ENCODE measurements around the gene PARD3. TPM values are rescaled to one million over a fixed set of nuclear protein-coding genes. Genes with fewer than 3 reads are reported as not detected.
"Not testable (repeated sequence)": the region's sequence is repeated elsewhere in the genome, so short reads cannot be mapped to it uniquely, and the experiment has no call there.

The PARD3 gene
- polyA plus RNA-seq, 1 donor from 2014 or later: 12.4 TPM

- Histone ChIP-seq H4K20me1 (ENCODE audit: insufficient read depth) (no peaks in the 10 kb centered on the region), H3K9ac (ENCODE audit: low read length) (no peak overlapping the region), H3K79me2 (replicated peaks; ENCODE audit: insufficient read depth, low read length) (no peaks in the 10 kb centered on the region), H3K4me2 (ENCODE audit: low read length) (no peak overlapping the region), H3K4me3 (ENCODE audit: low read length) (no peak overlapping the region), H3K27me3 (ENCODE audit: insufficient read depth, low read depth, low read length) (no peaks in the 10 kb centered on the region), H3K36me3 (ENCODE audit: insufficient read depth, low read length) (no peaks in the 10 kb centered on the region), H2AFZ (ENCODE audit: low read depth, low read length) (no peak overlapping the region), H3F3A (ENCODE audit: insufficient read depth, low read length, poor library complexity, severe bottlenecking) (peaks cover 6% of the 10 kb centered on the region), H3K9me2 (ENCODE audit: insufficient read depth, low read length) (no peaks in the 10 kb centered on the region), H3K27ac (ENCODE audit: low read length) (no peak overlapping the region), H3K9me3 (ENCODE audit: low read length) (no peaks in the 10 kb centered on the region)
- no peak for TF ChIP-seq MXI1 (conservative IDR thresholded peaks at IDR 0.05; ENCODE audit: poor library complexity, severe bottlenecking)
- TF ChIP-seq CTCF (IDR thresholded peaks at IDR 0.05; ENCODE audit: poor library complexity, severe bottlenecking): no peak
- no peak for TF ChIP-seq RAD21 (conservative IDR thresholded peaks at IDR 0.05)
- TF ChIP-seq POLR2AphosphoS5 (IDR thresholded peaks at IDR 0.05): no peak
- no peak for TF ChIP-seq SMC3 (conservative IDR thresholded peaks at IDR 0.05; ENCODE audit: poor library complexity)
These were observed 384.4 kb downstream of the PARD3 start for GRCh38 chr10:34430685-34431084.

- no peak overlapping the region for H3K9ac ChIP-seq (ENCODE audit: low read length)
- no peaks in the 10 kb centered on the region for H3K27me3 ChIP-seq (ENCODE audit: insufficient read depth, low read depth, low read length)
- H3K27ac ChIP-seq (ENCODE audit: low read length): no peak overlapping the region
- H4K20me1 ChIP-seq (ENCODE audit: insufficient read depth): no peaks in the 10 kb centered on the region
- TF ChIP-seq MXI1 (conservative IDR thresholded peaks at IDR 0.05; ENCODE audit: poor library complexity, severe bottlenecking) (no peak), POLR2AphosphoS5 (IDR thresholded peaks at IDR 0.05) (no peak), EZH2 (IDR thresholded peaks at IDR 0.05; ENCODE audit: borderline replicate concordance, insufficient read depth, low read length, poor library complexity, severe bottlenecking) (no peak)
- no peak overlapping the region for H3K4me3 ChIP-seq (ENCODE audit: low read length)
- no peaks in the 10 kb centered on the region for H3K9me3 ChIP-seq (ENCODE audit: low read length)
- peaks cover 6% of the 10 kb centered on the region for H3F3A ChIP-seq (ENCODE audit: insufficient read depth, low read length, poor library complexity, severe bottlenecking)
- no peaks in the 10 kb centered on the region for H3K9me2 ChIP-seq (ENCODE audit: insufficient read depth, low read length)
- no peaks in the 10 kb centered on the region for H3K36me3 ChIP-seq (ENCODE audit: insufficient read depth, low read length)
- H2AFZ ChIP-seq (ENCODE audit: low read depth, low read length): no peak overlapping the region
- no peaks in the 10 kb centered on the region for H3K79me2 ChIP-seq (replicated peaks; ENCODE audit: insufficient read depth, low read length)
- H3K4me2 ChIP-seq (ENCODE audit: low read length): no peak overlapping the region
These were observed 386.6 kb downstream of the PARD3 start for GRCh38 chr10:34428501-34428900.

- Histone ChIP-seq H4K20me1 (ENCODE audit: insufficient read depth) (no peaks in the 10 kb centered on the region), H3K27ac (ENCODE audit: low read length) (no peak overlapping the region), H3K9me2 (ENCODE audit: insufficient read depth, low read length) (no peaks in the 10 kb centered on the region), H3K79me2 (replicated peaks; ENCODE audit: insufficient read depth, low read length) (no peaks in the 10 kb centered on the region), H3K36me3 (ENCODE audit: insufficient read depth, low read length) (no peaks in the 10 kb centered on the region), H3K4me3 (ENCODE audit: low read length) (no peak overlapping the region), H2AFZ (ENCODE audit: low read depth, low read length) (no peak overlapping the region), H3K27me3 (ENCODE audit: insufficient read depth, low read depth, low read length) (no peaks in the 10 kb centered on the region), H3K9ac (ENCODE audit: low read length) (no peak overlapping the region), H3K9me3 (ENCODE audit: low read length) (no peaks in the 10 kb centered on the region), H3K4me2 (ENCODE audit: low read length) (no peak overlapping the region), H3F3A (ENCODE audit: insufficient read depth, low read length, poor library complexity, severe bottlenecking) (peaks cover 3% of the 10 kb centered on the region)
- no peak for TF ChIP-seq EP300 (conservative IDR thresholded peaks at IDR 0.05; ENCODE audit: poor library complexity, severe bottlenecking)
These were observed 387.2 kb downstream of the PARD3 start for GRCh38 chr10:34427911-34428216.

GRCh38 chr10:34427158-34427910 is 387.8 kb downstream of the PARD3 start:
- H3K9me2 ChIP-seq (ENCODE audit: insufficient read depth, low read length); H3K4me2 ChIP-seq (ENCODE audit: low read length); H3K4me3 ChIP-seq (ENCODE audit: low read length); H3K9me3 ChIP-seq (ENCODE audit: low read length); H3K9ac ChIP-seq (ENCODE audit: low read length); H3K27ac ChIP-seq (ENCODE audit: low read length); H2AFZ ChIP-seq (ENCODE audit: low read depth, low read length); H4K20me1 ChIP-seq (ENCODE audit: insufficient read depth); H3K79me2 ChIP-seq (replicated peaks; ENCODE audit: insufficient read depth, low read length); H3K36me3 ChIP-seq (ENCODE audit: insufficient read depth, low read length); H3K27me3 ChIP-seq (ENCODE audit: insufficient read depth, low read depth, low read length); H3F3A ChIP-seq (ENCODE audit: insufficient read depth, low read length, poor library complexity, severe bottlenecking): not testable (repeated sequence)

- H3K4me2 ChIP-seq (ENCODE audit: low read length); H3F3A ChIP-seq (ENCODE audit: insufficient read depth, low read length, poor library complexity, severe bottlenecking); H3K79me2 ChIP-seq (replicated peaks; ENCODE audit: insufficient read depth, low read length); H3K9me3 ChIP-seq (ENCODE audit: low read length); H2AFZ ChIP-seq (ENCODE audit: low read depth, low read length); H3K4me3 ChIP-seq (ENCODE audit: low read length); H3K9me2 ChIP-seq (ENCODE audit: insufficient read depth, low read length); H4K20me1 ChIP-seq (ENCODE audit: insufficient read depth); H3K27me3 ChIP-seq (ENCODE audit: insufficient read depth, low read depth, low read length); H3K9ac ChIP-seq (ENCODE audit: low read length); H3K36me3 ChIP-seq (ENCODE audit: insufficient read depth, low read length); H3K27ac ChIP-seq (ENCODE audit: low read length): not testable (repeated sequence)
These were observed 388.4 kb downstream of the PARD3 start for GRCh38 chr10:34426538-34427157.
